NCI-H1436 treated with DMSO at 0.1 percent for 48 hours (cell line): ENCODE data around the gene TMEM42.
"Not testable (repeated sequence)": the region's sequence is repeated elsewhere in the genome, so short reads cannot be mapped to it uniquely, and the experiment has no call there.

Experiments used
- DNase-seq: peaks from one replicate; lab custom pipeline; 2025; lab: John Stamatoyannopoulos, UW

Gene TMEM42

GRCh38 chr3:44861412-44862225, at the start of gene TMEM42:
Gene TMEM42 (plus strand): TSS chr3:44861912. CDS start chr3:44861925, 13 bp downstream.
- DNase-seq = no peak

- DNase-seq = no peak
Observed at GRCh38 chr3:44814751-44815150, 47.0 kb upstream of the TMEM42 start.

- DNase-seq = not testable (repeated sequence)
Observed at GRCh38 chr3:44816334-44816733, 45.4 kb upstream of the TMEM42 start.

GRCh38 chr3:44821206-44821605, 40.5 kb upstream of the TMEM42 start:
- not testable (repeated sequence) for DNase-seq

GRCh38 chr3:44825264-44825925, 36.3 kb upstream of the TMEM42 start:
- no peak for DNase-seq

- no peak for DNase-seq
Observed at GRCh38 chr3:44827196-44827595, 34.5 kb upstream of the TMEM42 start.

GRCh38 chr3:44831232-44831631, 30.5 kb upstream of the TMEM42 start:
- no peak for DNase-seq

GRCh38 chr3:44832032-44832431, 29.7 kb upstream of the TMEM42 start:
- no peak for DNase-seq

- DNase-seq = no peak
Observed at GRCh38 chr3:44832965-44833364, 28.7 kb upstream of the TMEM42 start.

GRCh38 chr3:44833394-44833793, 28.3 kb upstream of the TMEM42 start:
- DNase-seq = no peak

- no peak for DNase-seq
Observed at GRCh38 chr3:44835684-44836083, 26.0 kb upstream of the TMEM42 start.

GRCh38 chr3:44842376-44842775, 19.3 kb upstream of the TMEM42 start:
- DNase-seq = no peak

- DNase-seq = no peak
Observed at GRCh38 chr3:44845528-44846520, 15.9 kb upstream of the TMEM42 start.

GRCh38 chr3:44848634-44849033, 13.1 kb upstream of the TMEM42 start:
- DNase-seq = no peak

GRCh38 chr3:44856663-44857062, 5.0 kb upstream of the TMEM42 start:
- not testable (repeated sequence) for DNase-seq

- DNase-seq = no peak
Observed at GRCh38 chr3:44860117-44860516, 1.6 kb upstream of the TMEM42 start.

- no peak for DNase-seq
Observed at GRCh38 chr3:44862226-44862637, 520 bp downstream of the TMEM42 start.

GRCh38 chr3:44865272-44866035, 3.7 kb downstream of the TMEM42 start:
- DNase-seq = no peak

- DNase-seq = no peak
Observed at GRCh38 chr3:44867421-44868111, 5.9 kb downstream of the TMEM42 start.

GRCh38 chr3:44870375-44871061, 8.8 kb downstream of the TMEM42 start:
- DNase-seq = no peak
